Stomach (tissue), 9 donors: ENCODE data around the gene MCF2L. TPM values are rescaled to one million over a fixed set of nuclear protein-coding genes. Genes with fewer than 3 reads are reported as not detected.

Experiments used
- DNase-seq, 2 donors: peaks; one replicate each; pipeline versions ENCODE4 v3.0.0 to v3.0.0-alpha.2; 2013 to 2019
- H3K27ac ChIP-seq, 5 donors: fragments of 200-600 bp in 4 of 5; sonication (generic) in 4 of 5; one replicate each; pipeline ENCODE4 v1.5.1; 2013 to 2019; ENCODE audit warnings: mild to moderate bottlenecking in 1 of 5, moderate library complexity in 1 of 5
- H3K27me3 ChIP-seq, 3 donors: fragments of 200-600 bp; sonication (generic); one replicate each; pipeline ENCODE4 v1.5.1; 2017 to 2019; ENCODE audit warnings: mixed run types in 1 of 3
- H3K36me3 ChIP-seq, 4 donors: fragments of 200-600 bp; sonication (generic); 1 replicate in 3 of 4; 2 replicates in 1 of 4; pipeline ENCODE4 v1.5.1; 2016 to 2019
- H3K4me1 ChIP-seq, 4 donors: fragments of 200-600 bp; sonication (generic); one replicate each; pipeline ENCODE4 v1.5.1; 2016 to 2019
- H3K4me3 ChIP-seq, 4 donors: fragments of 200-600 bp; sonication (generic) in 3 of 4; one replicate each; pipeline ENCODE4 v1.5.1; 2016 to 2019; ENCODE audit warnings: mild to moderate bottlenecking in 1 of 4
- H3K9me3 ChIP-seq, 4 donors: fragments of 200-600 bp; sonication (generic); one replicate each; pipeline ENCODE4 v1.5.1; 2016 to 2019
- CTCF ChIP-seq, 7 experiments: fragments of 450-650 bp in 4 of 7; fragments of 200-600 bp in 3 of 7; sonication (generic) in 3 of 7; IDR thresholded peaks; one replicate each; pipeline ENCODE4 v1.5.1; 2016 to 2019; ENCODE audit warnings: antibody characterized with exemption in 7 of 7, control low read depth in 2 of 7, mild to moderate bottlenecking in 1 of 7
- EP300 ChIP-seq: sonication (generic); formaldehyde crosslinking; IDR thresholded peaks from one replicate; pipeline ENCODE4 v1.6.1; 2017; ENCODE audit warnings: antibody characterized with exemption
- POLR2A ChIP-seq, 4 donors: fragments of 450-650 bp; IDR thresholded peaks; one replicate each; pipeline ENCODE4 v1.6.1; 2016; ENCODE audit warnings: antibody characterized with exemption in 4 of 4, control low read depth in 2 of 4, mild to moderate bottlenecking in 1 of 4, moderate library complexity in 1 of 4
- POLR2AphosphoS5 ChIP-seq, 3 donors: sonication (generic); formaldehyde crosslinking; IDR thresholded peaks; one replicate each; pipeline ENCODE4 v1.6.1; 2016; ENCODE audit warnings: antibody characterized with exemption in 3 of 3
- WGBS, 5 donors: extraction: QIAGEN DNeasy Blood & Tissue Kit in 3 of 5; methylation state at CpG; one replicate each; pipeline versions ENCODE4 v1.1.5 to v1.1.7; 2013 to 2018; 5-methylcytosine and 5-hydroxymethylcytosine counted together
- intact Hi-C: fragments of 100-400 bp; cut with DNase I; formaldehyde crosslinking; loops from one replicate; pipeline ENCODE4 v1.15.1; 2023; ENCODE audit warnings: low total_unique reads
- polyA plus RNA-seq, 3 donors: library from polyadenylated mRNA; stranded (reverse); fragments of 200-250 nt; gene quantifications; one replicate each; pipeline ENCODE4 v1.2.3, GENCODE V29; 2013
- total RNA-seq, 5 donors: library from RNA; depleted of rRNA; stranded (reverse); fragments of >200 nt; gene quantifications; one replicate each; pipeline versions ENCODE4 v1.1.0 to v1.2.3, GENCODE V29; 2014 to 2016
- donor health status: healthy with polysubstance abuse.
- donor health status: Bipolar disorder and iron deficiency.
- donor health status: healthy.

The MCF2L gene
- total and polyA plus RNA-seq, 8 donors, result 10.8 to 363 (median 39.4) TPM

- TF ChIP-seq EP300 (no peak), POLR2AphosphoS5 (IDR thresholded peaks at IDR 0.05) (no peak), POLR2A (IDR thresholded peaks at IDR 0.05) (no peak), CTCF (IDR thresholded peaks at IDR 0.05) (no peak)
- Histone ChIP-seq H3K27me3 (peaks cover 0 to 10% (median 0%) of the 10 kb centered on the region in 3 donors), H3K4me1 (no peaks in the 10 kb centered on the region), H3K27ac (no peak overlapping the region), H3K9me3 (no peaks in the 10 kb centered on the region), H3K4me3 (no peak overlapping the region), H3K36me3 (peaks cover 5 to 75% (median 63%) of the 10 kb centered on the region in 4 donors)
- intact Hi-C loops, result no loop called here
- 87 to 92% (median 90%) methylated on average over 24 of the region's 24 CpGs for WGBS, 5 donors
- no peak for DNase-seq
Observed at GRCh38 chr13:113084943-113085540, 116.0 kb downstream of the MCF2L start.

GRCh38 chr13:113086031-113086750, 117.2 kb downstream of the MCF2L start:
- no peak overlapping the region for H3K4me3 ChIP-seq
- H3K9me3 ChIP-seq, result no peaks in the 10 kb centered on the region
- intact Hi-C loops, result no loop called here
- peaks cover 0 to 10% (median 0%) of the 10 kb centered on the region in 3 donors for H3K27me3 ChIP-seq
- no peak for TF ChIP-seq EP300
- no peak for TF ChIP-seq CTCF (IDR thresholded peaks at IDR 0.05)
- no peak for TF ChIP-seq POLR2AphosphoS5 (IDR thresholded peaks at IDR 0.05)
- no peak for TF ChIP-seq POLR2A (IDR thresholded peaks at IDR 0.05)
- DNase-seq, result no peak
- no peak overlapping the region for H3K27ac ChIP-seq
- peaks cover 5 to 82% (median 70%) of the 10 kb centered on the region in 4 donors for H3K36me3 ChIP-seq
- no peaks in the 10 kb centered on the region for H3K4me1 ChIP-seq
- 84 to 87% (median 86%) methylated on average over 26 to 32 of the region's 32 CpGs for WGBS, 5 donors

- Histone ChIP-seq H3K27me3 (peaks cover 0 to 10% (median 0%) of the 10 kb centered on the region in 3 donors), H3K9me3 (no peaks in the 10 kb centered on the region), H3K4me3 (no peak overlapping the region), H3K4me1 (no peaks in the 10 kb centered on the region), H3K36me3 (peaks cover 5 to 82% (median 71%) of the 10 kb centered on the region in 4 donors), H3K27ac (no peak overlapping the region)
- TF ChIP-seq CTCF (IDR thresholded peaks at IDR 0.05), result no peak
- TF ChIP-seq EP300, result no peak
- TF ChIP-seq POLR2A (IDR thresholded peaks at IDR 0.05), result no peak
- TF ChIP-seq POLR2AphosphoS5 (IDR thresholded peaks at IDR 0.05), result no peak
- intact Hi-C loops, result no loop called here
- WGBS, 5 donors, result 88 to 95% (median 90%) methylated on average over 34 to 39 of the region's 39 CpGs
- no peak for DNase-seq
Observed at GRCh38 chr13:113086991-113087922, 118.2 kb downstream of the MCF2L start.
